Cardiac fibroblast (primary cell): Measurements from ENCODE around the gene HDAC11.
"Not testable (repeated sequence)": the region's sequence is repeated elsewhere in the genome, so short reads cannot be mapped to it uniquely, and the experiment has no call there.

Experiments
- DNase-seq, 2 donors: peaks; one replicate each; pipeline versions ENCODE4 v3.0.0 to v3.0.0-alpha.2; 2010; ENCODE audit warnings: low read depth in 2 of 2
- H3K4me3 ChIP-seq, 2 donors: replicated peaks in 1 of 2; 1 replicate in 1 of 2; 2 replicates in 1 of 2; pipeline ENCODE4 v1.5.1; 2011; ENCODE audit warnings: low read depth in 2 of 2, low read length in 2 of 2, mild to moderate bottlenecking in 2 of 2, moderate library complexity in 1 of 2
- CTCF ChIP-seq: IDR thresholded peaks from one replicate; pipeline ENCODE4 v1.5.1; 2011; ENCODE audit warnings: low read depth, mild to moderate bottlenecking, low read length, inconsistent platforms

Gene HDAC11

GRCh38 chr3:13516760-13517135 lies 36.6 kb downstream of the HDAC11 start:
- TF ChIP-seq CTCF, result no peak
- H3K4me3 ChIP-seq, result no peak overlapping the region
- DNase-seq, result no peak

GRCh38 chr3:13517253-13517977 lies 37.3 kb downstream of the HDAC11 start:
- DNase-seq, result no peak
- H3K4me3 ChIP-seq, result no peak overlapping the region
- no peak for TF ChIP-seq CTCF

GRCh38 chr3:13518516-13518953 lies 38.4 kb downstream of the HDAC11 start:
- H3K4me3 ChIP-seq, result no peak overlapping the region
- no peak for TF ChIP-seq CTCF
- DNase-seq, result peak in 1 of 2 donors; percentile 88

GRCh38 chr3:13519006-13519791 lies 39.1 kb downstream of the HDAC11 start:
- no peak overlapping the region for H3K4me3 ChIP-seq
- DNase-seq, result no peak
- TF ChIP-seq CTCF, result no peak

- TF ChIP-seq CTCF, result no peak
- H3K4me3 ChIP-seq, result no peak overlapping the region
- no peak for DNase-seq
Observed at GRCh38 chr3:13520326-13520880, 40.3 kb downstream of the HDAC11 start.

GRCh38 chr3:13521309-13521708 lies 41.2 kb downstream of the HDAC11 start:
- no peak for DNase-seq
- TF ChIP-seq CTCF, result no peak
- no peak overlapping the region for H3K4me3 ChIP-seq

- DNase-seq, result not testable (repeated sequence)
Observed at GRCh38 chr3:13521749-13522148, 41.6 kb downstream of the HDAC11 start.

More at GRCh38 chr3:13521749-13522148, 41.6 kb downstream of the HDAC11 start:
- H3K4me3 ChIP-seq, result not testable (repeated sequence)
